SH-SY5Y (cell line): ENCODE data around the gene USP35.

ENCODE experiments used
- GATA2 ChIP-seq: IDR thresholded peaks from 2 replicates; pipeline ENCODE4 v1.6.1; 2011; ENCODE audit warnings: mild to moderate bottlenecking, low read depth, low read length
- GATA3 ChIP-seq: IDR thresholded peaks from 2 replicates; pipeline ENCODE4 v1.6.1; 2011; ENCODE audit warnings: low read depth, mild to moderate bottlenecking, low read length, moderate library complexity

DNA sequence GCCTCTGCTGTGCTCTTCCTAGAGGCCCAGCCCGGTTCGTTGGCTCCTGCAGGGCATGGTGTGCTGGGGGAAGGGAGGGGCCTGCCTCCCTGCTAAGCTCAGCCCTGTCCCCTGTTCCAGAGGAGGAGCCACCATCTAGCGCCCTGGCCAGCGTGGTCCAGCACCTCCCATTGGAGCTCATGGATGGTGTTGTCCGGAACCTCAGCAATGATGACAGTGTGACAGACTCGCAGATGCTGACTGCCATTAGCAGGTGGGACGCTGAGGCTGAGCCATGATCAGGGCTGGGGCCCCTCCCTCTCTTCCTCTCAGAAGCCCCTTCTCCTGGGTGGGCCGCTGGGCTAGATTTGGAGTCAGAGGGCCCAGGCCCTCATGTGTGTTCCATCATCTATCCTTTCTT lies 9.1 kb downstream of the USP35 start:
- TF ChIP-seq GATA2 (no peak), GATA3 (no peak)
